HL-60 (cell line): ENCODE measurements around the gene ASIC5.

Experiments
- DNase-seq, 2 experiments: peaks; one replicate each; pipeline ENCODE4 v3.0.0-alpha.2; 2010 to 2020; ENCODE audit warnings: low read depth in 1 of 2, low spot score in 1 of 2
- H3K27ac ChIP-seq: fragments of 250-450 bp; sonication (Bioruptor Pico); replicated peaks from 2 replicates; pipeline ENCODE4 v1.5.1; 2020; ENCODE audit warnings: mild to moderate bottlenecking, moderate library complexity
- H3K27me3 ChIP-seq: fragments of 250-450 bp; sonication (Bioruptor Pico); 2 replicates; pipeline ENCODE4 v1.5.1; 2021; ENCODE audit warnings: mild to moderate bottlenecking, moderate library complexity; ENCODE audit not compliant: insufficient read depth, poor library complexity, severe bottlenecking
- H3K4me3 ChIP-seq: replicated peaks from 2 replicates; pipeline ENCODE4 v1.5.1; 2011; ENCODE audit warnings: mild to moderate bottlenecking, control low read depth, low read length; ENCODE audit not compliant: insufficient read depth
- GABPA ChIP-seq: IDR thresholded peaks from 2 replicates; pipeline ENCODE4 v1.6.1; 2012; ENCODE audit warnings: low read depth
- POLR2AphosphoS5 ChIP-seq: IDR thresholded peaks from 2 replicates; pipeline ENCODE4 v1.6.1; 2012; ENCODE audit warnings: low read depth
- SPI1 ChIP-seq: IDR thresholded peaks from 2 replicates; pipeline ENCODE4 v1.6.1; 2012; ENCODE audit warnings: low read depth, mild to moderate bottlenecking, borderline replicate concordance
- TF ChIP-seq, protein P1 (sequence below): IDR thresholded peaks from one replicate; pipeline ENCODE4 v1.5.1; 2011; ENCODE audit warnings: low read length, control low read depth, inconsistent platforms; ENCODE audit not compliant: insufficient read depth
- TF ChIP-seq, protein P2 (sequence below): IDR thresholded peaks from 2 replicates; pipeline ENCODE4 v1.6.1; 2012; ENCODE audit warnings: low read depth; ENCODE audit not compliant: insufficient replicate concordance

The ASIC5 gene

DNA sequence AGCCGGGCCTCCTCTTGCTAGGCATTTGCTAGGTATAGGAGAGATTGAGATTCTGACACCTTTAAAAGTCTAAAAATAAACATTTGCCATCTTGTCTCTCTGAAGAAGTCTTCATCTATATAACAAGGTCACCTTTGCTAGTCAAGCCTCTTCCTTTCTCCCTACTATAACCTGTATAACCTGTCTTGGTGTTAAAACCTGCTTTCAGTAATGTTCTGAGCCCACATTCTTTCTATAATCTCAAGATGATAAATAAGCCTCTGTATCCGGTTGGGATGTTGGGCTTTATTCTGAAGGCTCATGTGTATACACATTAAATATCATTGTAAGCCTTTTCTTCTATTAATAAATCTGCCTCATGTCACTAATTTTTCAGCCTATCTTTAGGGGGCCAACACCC lies 10.2 kb downstream of the ASIC5 start:
- TF ChIP-seq SPI1, result no peak
- TF ChIP-seq, protein P1, sequence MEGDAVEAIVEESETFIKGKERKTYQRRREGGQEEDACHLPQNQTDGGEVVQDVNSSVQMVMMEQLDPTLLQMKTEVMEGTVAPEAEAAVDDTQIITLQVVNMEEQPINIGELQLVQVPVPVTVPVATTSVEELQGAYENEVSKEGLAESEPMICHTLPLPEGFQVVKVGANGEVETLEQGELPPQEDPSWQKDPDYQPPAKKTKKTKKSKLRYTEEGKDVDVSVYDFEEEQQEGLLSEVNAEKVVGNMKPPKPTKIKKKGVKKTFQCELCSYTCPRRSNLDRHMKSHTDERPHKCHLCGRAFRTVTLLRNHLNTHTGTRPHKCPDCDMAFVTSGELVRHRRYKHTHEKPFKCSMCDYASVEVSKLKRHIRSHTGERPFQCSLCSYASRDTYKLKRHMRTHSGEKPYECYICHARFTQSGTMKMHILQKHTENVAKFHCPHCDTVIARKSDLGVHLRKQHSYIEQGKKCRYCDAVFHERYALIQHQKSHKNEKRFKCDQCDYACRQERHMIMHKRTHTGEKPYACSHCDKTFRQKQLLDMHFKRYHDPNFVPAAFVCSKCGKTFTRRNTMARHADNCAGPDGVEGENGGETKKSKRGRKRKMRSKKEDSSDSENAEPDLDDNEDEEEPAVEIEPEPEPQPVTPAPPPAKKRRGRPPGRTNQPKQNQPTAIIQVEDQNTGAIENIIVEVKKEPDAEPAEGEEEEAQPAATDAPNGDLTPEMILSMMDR, result no peak
- no peak for TF ChIP-seq GABPA
- TF ChIP-seq, protein P2, sequence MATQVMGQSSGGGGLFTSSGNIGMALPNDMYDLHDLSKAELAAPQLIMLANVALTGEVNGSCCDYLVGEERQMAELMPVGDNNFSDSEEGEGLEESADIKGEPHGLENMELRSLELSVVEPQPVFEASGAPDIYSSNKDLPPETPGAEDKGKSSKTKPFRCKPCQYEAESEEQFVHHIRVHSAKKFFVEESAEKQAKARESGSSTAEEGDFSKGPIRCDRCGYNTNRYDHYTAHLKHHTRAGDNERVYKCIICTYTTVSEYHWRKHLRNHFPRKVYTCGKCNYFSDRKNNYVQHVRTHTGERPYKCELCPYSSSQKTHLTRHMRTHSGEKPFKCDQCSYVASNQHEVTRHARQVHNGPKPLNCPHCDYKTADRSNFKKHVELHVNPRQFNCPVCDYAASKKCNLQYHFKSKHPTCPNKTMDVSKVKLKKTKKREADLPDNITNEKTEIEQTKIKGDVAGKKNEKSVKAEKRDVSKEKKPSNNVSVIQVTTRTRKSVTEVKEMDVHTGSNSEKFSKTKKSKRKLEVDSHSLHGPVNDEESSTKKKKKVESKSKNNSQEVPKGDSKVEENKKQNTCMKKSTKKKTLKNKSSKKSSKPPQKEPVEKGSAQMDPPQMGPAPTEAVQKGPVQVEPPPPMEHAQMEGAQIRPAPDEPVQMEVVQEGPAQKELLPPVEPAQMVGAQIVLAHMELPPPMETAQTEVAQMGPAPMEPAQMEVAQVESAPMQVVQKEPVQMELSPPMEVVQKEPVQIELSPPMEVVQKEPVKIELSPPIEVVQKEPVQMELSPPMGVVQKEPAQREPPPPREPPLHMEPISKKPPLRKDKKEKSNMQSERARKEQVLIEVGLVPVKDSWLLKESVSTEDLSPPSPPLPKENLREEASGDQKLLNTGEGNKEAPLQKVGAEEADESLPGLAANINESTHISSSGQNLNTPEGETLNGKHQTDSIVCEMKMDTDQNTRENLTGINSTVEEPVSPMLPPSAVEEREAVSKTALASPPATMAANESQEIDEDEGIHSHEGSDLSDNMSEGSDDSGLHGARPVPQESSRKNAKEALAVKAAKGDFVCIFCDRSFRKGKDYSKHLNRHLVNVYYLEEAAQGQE, result no peak
- no peak for TF ChIP-seq POLR2AphosphoS5
- no peak overlapping the region for H3K4me3 ChIP-seq
- H3K27ac ChIP-seq, result no peak overlapping the region

DNA sequence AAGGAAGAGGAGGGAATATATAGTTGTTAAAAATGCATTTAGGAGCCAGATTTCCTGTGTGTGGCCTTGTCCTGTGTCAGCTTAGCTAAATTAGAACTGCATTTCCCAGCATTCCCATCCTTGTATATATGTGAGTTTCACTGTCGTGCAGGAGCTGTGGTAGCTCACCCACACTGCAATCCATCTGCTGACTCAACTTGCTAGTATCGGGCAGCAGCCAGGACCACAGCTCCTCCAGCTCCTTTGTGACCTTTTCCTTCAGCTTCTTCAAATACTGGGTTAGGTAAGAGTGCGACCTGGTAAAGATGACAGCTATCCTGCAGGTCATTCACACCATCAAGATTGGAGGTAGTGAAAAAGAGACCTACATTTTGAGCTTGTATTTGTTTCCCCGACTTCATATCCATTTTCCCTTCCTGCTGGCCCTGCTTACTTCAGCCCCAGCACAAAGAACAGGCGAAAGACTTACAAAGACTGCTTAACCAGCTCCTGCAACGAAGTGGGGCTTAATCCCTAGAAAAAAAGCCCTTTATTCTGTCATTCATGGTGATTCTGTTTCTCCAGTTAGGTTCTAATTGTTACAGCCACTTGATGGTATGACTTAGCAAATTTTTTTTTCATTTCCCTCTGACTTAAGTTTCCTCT lies 11.4 kb downstream of the ASIC5 start:
- Histone ChIP-seq H3K27me3 (no peaks in the 10 kb centered on the region), H3K27ac (no peak overlapping the region), H3K4me3 (no peak overlapping the region)
- no peak for TF ChIP-seq GABPA
- TF ChIP-seq, protein P2, result no peak
- no peak for DNase-seq

More for the DNA sequence above, 10.2 kb downstream of the ASIC5 start:
- no peaks in the 10 kb centered on the region for H3K27me3 ChIP-seq
- no peak for DNase-seq

DNA sequence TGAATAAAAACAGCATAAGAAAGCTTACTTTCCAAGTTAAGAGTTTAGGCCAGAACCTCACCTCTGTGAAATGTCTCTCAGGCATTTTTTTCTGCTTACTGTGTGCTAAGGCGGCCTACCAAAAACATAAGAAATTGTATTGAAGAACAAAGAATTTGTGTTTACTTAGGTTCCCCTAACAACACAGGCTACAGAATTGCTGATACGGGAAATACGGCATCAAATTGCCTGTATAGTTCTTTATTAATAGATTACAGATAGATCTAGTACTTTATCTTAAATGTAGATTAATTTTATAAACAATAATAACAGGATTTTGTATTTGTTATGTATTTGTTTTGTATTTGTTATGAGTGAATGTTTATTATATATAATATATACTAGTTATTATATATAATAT lies 12.9 kb downstream of the ASIC5 start:
- no peak for TF ChIP-seq POLR2AphosphoS5
- TF ChIP-seq GABPA, result no peak
- TF ChIP-seq, protein P2, result no peak
- TF ChIP-seq, protein P1, result no peak
- no peak for TF ChIP-seq SPI1
- no peak overlapping the region for H3K27ac ChIP-seq
- no peak overlapping the region for H3K4me3 ChIP-seq
- no peak for DNase-seq
- H3K27me3 ChIP-seq, result no peaks in the 10 kb centered on the region
